ENCODE data around the gene RPL10. TPM values are rescaled to one million over a fixed set of nuclear protein-coding genes. Genes with fewer than 3 reads are reported as not detected.
A peak's percentile ranks its signal among the peaks of the same experiment; 100 is the strongest.

RPL10 gene
- total and polyA plus RNA-seq, 2 of the 13 experiments (the other 11 are each of a cell fraction or from before 2014, with no cell fraction given) = 2,381 to 4,713 TPM

- TF ChIP-seq SATB2 (CRISPR knock-in tag; IDR thresholded peaks at IDR 0.05) (no peak), DR1 (CRISPR knock-in tag; IDR thresholded peaks at IDR 0.05) (no peak; the same call in 1 of the 2 replicates), RFXAP (CRISPR knock-in tag; IDR thresholded peaks at IDR 0.05; ENCODE audit: borderline replicate concordance) (no peak; the same call in 1 of the 2 replicates), ETV6 (CRISPR knock-in tag; conservative IDR thresholded peaks at IDR 0.05) (no peak), ZNF83 (CRISPR knock-in tag; IDR thresholded peaks at IDR 0.05; ENCODE audit: borderline replicate concordance) (no peak), ZNF17 (CRISPR knock-in tag; IDR thresholded peaks at IDR 0.05) (no peak), ZNF549 (CRISPR knock-in tag; IDR thresholded peaks at IDR 0.05) (no peak), NONO (IDR thresholded peaks at IDR 0.05) (no peak), NONO (CRISPR knock-in tag; conservative IDR thresholded peaks at IDR 0.05) (peak; percentile 71), KLF12 (CRISPR knock-in tag; IDR thresholded peaks at IDR 0.05; ENCODE audit: borderline replicate concordance) (no peak), ZNF691 (CRISPR knock-in tag; IDR thresholded peaks at IDR 0.05; ENCODE audit: borderline replicate concordance, low read depth) (no peak), RAD51 (IDR thresholded peaks at IDR 0.05; ENCODE audit: borderline replicate concordance) (no peak), ZNF446 (CRISPR knock-in tag; IDR thresholded peaks at IDR 0.05) (no peak), NCOA1 (CRISPR knock-in tag; IDR thresholded peaks at IDR 0.05) (no peak), ZNF713 (CRISPR knock-in tag; IDR thresholded peaks at IDR 0.05) (no peak), ZZZ3 (CRISPR knock-in tag; IDR thresholded peaks at IDR 0.05; ENCODE audit: borderline replicate concordance) (no peak), ZBTB42 (CRISPR knock-in tag; IDR thresholded peaks at IDR 0.05) (no peak), MED8 (CRISPR knock-in tag; IDR thresholded peaks at IDR 0.05; ENCODE audit: insufficient replicate concordance) (peak; percentile 59)
- TF ChIP-seq, protein P1, sequence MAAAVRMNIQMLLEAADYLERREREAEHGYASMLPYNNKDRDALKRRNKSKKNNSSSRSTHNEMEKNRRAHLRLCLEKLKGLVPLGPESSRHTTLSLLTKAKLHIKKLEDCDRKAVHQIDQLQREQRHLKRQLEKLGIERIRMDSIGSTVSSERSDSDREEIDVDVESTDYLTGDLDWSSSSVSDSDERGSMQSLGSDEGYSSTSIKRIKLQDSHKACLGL (CRISPR knock-in tag; IDR thresholded peaks at IDR 0.05) = peak; percentile 66; the same call in 1 of the 2 replicates
- TF ChIP-seq, protein P2, sequence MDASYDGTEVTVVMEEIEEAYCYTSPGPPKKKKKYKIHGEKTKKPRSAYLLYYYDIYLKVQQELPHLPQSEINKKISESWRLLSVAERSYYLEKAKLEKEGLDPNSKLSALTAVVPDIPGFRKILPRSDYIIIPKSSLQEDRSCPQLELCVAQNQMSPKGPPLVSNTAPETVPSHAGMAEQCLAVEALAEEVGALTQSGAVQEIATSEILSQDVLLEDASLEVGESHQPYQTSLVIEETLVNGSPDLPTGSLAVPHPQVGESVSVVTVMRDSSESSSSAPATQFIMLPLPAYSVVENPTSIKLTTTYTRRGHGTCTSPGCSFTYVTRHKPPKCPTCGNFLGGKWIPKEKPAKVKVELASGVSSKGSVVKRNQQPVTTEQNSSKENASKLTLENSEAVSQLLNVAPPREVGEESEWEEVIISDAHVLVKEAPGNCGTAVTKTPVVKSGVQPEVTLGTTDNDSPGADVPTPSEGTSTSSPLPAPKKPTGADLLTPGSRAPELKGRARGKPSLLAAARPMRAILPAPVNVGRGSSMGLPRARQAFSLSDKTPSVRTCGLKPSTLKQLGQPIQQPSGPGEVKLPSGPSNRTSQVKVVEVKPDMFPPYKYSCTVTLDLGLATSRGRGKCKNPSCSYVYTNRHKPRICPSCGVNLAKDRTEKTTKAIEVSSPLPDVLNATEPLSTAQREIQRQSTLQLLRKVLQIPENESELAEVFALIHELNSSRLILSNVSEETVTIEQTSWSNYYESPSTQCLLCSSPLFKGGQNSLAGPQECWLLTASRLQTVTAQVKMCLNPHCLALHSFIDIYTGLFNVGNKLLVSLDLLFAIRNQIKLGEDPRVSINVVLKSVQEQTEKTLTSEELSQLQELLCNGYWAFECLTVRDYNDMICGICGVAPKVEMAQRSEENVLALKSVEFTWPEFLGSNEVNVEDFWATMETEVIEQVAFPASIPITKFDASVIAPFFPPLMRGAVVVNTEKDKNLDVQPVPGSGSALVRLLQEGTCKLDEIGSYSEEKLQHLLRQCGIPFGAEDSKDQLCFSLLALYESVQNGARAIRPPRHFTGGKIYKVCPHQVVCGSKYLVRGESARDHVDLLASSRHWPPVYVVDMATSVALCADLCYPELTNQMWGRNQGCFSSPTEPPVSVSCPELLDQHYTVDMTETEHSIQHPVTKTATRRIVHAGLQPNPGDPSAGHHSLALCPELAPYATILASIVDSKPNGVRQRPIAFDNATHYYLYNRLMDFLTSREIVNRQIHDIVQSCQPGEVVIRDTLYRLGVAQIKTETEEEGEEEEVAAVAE (CRISPR knock-in tag; IDR thresholded peaks at IDR 0.05; ENCODE audit: borderline replicate concordance) = peak; percentile 58; the same call in 1 of the 2 replicates
- TF ChIP-seq, protein P3, sequence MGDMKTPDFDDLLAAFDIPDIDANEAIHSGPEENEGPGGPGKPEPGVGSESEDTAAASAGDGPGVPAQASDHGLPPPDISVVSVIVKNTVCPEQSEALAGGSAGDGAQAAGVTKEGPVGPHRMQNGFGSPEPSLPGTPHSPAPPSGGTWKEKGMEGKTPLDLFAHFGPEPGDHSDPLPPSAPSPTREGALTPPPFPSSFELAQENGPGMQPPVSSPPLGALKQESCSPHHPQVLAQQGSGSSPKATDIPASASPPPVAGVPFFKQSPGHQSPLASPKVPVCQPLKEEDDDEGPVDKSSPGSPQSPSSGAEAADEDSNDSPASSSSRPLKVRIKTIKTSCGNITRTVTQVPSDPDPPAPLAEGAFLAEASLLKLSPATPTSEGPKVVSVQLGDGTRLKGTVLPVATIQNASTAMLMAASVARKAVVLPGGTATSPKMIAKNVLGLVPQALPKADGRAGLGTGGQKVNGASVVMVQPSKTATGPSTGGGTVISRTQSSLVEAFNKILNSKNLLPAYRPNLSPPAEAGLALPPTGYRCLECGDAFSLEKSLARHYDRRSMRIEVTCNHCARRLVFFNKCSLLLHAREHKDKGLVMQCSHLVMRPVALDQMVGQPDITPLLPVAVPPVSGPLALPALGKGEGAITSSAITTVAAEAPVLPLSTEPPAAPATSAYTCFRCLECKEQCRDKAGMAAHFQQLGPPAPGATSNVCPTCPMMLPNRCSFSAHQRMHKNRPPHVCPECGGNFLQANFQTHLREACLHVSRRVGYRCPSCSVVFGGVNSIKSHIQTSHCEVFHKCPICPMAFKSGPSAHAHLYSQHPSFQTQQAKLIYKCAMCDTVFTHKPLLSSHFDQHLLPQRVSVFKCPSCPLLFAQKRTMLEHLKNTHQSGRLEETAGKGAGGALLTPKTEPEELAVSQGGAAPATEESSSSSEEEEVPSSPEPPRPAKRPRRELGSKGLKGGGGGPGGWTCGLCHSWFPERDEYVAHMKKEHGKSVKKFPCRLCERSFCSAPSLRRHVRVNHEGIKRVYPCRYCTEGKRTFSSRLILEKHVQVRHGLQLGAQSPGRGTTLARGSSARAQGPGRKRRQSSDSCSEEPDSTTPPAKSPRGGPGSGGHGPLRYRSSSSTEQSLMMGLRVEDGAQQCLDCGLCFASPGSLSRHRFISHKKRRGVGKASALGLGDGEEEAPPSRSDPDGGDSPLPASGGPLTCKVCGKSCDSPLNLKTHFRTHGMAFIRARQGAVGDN (CRISPR knock-in tag; IDR thresholded peaks at IDR 0.05) = peak; percentile 78
Measured at GRCh38 chrX:154371017-154371788, 27.0 kb upstream of the RPL10 start (continued).

All from HepG2 (cell line).